ENCODE data around the gene CRHBP.
"Not testable (repeated sequence)": the region's sequence is repeated elsewhere in the genome, so short reads cannot be mapped to it uniquely, and the experiment has no call there.

Gene CRHBP

DNA sequence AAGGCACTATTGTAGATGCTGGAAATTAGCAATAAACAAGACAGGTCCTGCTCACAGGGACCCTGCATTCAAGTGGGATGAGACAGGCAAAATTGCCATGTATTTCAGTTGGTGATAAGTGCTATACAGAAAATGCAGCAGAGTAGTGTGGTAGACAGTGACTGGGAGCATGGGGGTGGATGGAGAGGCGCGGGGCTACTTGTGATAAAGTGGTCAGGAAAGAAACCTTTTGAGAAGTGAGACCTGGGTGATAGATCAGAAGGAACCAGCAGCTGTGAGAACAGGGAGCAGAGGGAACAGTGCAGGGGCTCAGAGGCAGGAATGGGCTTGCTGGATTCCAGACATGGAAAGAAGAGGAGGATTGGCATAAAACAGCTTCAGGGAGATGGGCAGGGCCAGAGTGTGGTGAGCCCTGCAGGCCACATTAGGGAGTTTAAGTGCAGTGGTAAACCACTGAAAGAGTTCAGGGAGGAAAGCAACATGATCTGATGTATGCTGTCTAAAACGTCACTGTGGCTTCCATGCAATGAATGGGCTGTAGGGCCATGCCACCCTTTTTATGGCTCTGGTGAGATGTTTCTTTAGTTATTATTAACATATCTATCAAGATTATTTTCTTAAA is 7.3 kb downstream of the CRHBP start:
- DNase-seq, result peak; percentile 29

DNA sequence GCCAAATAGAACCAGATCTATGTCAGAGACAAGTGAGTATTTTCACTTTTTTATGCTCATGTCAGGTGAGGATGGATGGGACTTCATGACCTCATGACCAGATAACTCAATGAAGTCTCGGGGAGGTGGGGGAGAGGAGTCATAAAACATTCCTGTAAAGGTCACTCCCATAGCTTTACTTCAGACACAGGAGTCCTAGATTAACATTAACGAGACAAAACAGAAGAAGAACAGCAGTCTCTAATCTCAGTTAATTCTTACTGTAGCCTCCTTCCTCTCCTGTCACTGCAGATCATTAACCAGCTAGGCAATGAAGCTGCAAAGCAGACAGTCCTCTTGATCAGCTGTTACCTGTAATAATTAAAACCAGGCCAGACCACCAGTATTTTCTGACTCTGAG is 11.2 kb downstream of the CRHBP start:
- DNase-seq, result no peak

DNA sequence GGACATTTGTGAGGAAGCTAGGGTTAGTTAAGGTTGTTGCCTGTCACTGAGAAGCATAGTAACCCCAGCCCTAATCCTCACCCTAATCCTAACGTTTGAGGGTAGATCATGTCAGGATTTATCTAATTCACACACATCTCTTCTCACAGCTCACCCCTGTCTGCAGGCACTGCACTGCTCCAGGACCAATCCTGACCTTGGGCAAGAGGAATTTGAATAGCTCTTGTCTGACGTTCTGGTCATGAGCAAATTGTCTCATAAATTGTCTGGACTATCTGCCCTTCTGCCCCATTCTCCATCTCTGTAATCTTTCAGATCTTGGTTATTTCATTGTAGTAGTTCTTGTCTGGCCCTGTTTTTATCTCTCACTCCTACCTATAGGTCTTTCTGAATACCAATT is 18.7 kb downstream of the CRHBP start:
- no peak for DNase-seq

DNA sequence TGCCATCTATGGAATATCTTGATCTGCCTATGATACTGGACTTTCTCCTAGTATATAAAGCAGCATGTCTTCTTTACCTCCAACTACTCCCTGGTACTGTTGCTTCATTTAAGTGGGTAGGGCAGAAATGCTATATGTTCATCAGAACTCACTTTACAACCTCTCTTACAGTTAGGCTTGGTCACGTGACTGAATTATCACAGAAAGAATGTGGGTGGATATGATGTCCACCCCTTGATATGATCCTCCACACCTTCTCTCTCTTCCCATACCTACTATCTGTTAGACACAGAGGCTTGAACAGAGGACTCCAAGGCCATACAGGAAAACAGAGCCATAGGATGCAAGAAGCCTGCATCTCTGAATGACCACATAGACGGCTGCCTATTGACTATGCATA is 19.8 kb downstream of the CRHBP start:
- DNase-seq, result no peak

DNA sequence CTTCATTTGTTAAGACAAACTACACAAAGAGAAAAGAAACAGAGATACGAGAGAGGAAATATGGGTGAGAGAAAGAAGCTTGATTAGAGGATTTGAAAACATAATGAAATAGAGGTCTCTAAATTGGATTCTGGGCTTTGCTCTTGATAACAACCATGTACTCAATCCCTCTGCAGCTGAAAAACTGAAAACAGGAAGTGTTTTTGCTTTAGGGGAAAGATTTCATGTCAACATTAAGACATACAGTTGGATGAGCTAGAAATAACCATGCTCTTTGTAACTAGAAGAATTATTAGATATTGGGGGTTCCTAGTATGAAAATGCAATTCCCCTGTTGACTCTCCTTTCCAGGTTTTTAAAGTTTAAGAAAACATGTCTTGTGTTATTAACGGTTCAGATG is 21.9 kb downstream of the CRHBP start:
- no peak for DNase-seq

DNA sequence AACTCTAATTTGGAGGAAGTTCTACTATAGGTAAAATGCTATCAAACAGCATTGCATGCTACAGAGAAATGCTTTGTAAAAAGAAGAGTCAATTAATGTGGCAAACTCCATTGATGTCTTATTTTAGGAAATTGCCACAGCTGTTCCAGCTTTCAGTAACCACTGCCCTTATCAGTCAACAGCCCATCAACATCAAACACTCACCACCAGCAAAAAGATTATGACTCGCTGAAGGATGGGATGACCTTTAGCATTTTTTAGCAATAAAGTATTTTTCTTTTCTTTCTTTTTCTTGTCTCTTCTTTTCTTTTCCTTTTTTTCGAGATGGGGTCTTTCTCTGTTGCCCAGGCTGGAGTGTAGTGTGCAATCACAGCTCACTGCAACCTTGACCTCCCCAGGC is 26.0 kb downstream of the CRHBP start:
- no peak for DNase-seq

DNA sequence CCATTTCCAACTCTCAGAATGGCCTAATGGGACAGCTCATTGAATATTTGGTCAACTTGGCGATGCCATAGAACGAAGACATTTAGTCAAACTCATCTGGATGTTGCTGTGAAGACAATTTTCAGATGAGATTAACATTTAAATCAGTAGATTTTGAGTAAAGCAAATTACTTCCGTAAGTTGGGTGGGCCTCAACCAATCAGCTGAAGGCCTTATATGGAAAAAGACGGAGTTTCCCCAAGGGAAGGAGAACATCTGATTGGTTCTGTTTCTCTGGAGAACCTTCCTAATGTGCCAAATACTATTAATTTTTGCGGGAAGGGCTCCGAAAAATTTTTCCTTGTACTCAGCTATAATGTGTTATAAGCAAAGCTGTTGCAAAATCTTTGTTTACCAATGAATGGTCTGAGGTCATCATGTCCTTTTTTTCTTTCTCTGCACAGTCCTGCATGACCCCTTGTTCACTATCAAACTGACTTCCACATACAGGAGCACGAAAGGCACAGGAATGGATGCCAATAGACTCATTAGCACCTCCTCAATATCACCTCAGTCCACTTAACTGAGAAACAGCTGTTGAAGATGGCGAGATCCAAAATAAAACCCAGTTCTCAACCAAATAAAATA is 27.8 kb downstream of the CRHBP start:
- DNase-seq, result no peak

DNA sequence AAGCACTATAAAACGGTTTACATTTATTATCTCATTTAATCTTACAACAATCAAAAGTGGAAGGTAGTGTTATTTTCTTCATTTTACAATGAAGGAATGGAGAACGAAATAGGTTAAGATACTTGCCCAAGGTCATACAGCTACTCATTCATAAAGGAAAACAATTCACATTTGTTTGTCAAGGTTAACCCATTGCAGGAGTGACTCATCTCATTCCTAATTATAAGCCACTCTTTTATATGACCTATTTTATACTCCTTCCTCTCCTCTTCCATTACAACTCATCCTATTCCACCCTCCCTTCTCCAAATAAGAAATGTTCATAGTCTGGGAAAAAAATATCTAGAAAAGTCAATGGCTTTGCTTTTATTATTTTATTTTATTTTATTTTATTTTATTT is 29.6 kb downstream of the CRHBP start:
- DNase-seq, result no peak

DNA sequence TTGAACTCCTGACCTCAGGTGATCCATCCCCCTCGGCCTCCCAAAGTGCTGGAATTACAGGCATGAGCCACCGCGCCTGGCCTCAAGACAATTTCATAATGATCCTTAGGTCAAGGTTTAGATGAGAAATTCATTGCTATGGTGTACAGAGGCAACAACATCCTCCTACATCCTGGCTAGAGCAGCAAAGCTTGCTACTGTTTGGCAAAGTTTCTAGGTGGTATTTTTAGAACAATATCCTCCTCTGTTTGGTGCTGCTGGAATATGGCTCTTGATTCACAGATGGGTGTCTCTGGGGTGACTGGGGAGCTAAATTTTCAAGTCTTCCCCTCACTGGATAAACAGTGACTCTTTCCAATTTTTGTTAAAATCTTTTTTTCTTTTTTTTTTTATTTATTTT is 30.6 kb downstream of the CRHBP start:
- DNase-seq, result no peak

DNA sequence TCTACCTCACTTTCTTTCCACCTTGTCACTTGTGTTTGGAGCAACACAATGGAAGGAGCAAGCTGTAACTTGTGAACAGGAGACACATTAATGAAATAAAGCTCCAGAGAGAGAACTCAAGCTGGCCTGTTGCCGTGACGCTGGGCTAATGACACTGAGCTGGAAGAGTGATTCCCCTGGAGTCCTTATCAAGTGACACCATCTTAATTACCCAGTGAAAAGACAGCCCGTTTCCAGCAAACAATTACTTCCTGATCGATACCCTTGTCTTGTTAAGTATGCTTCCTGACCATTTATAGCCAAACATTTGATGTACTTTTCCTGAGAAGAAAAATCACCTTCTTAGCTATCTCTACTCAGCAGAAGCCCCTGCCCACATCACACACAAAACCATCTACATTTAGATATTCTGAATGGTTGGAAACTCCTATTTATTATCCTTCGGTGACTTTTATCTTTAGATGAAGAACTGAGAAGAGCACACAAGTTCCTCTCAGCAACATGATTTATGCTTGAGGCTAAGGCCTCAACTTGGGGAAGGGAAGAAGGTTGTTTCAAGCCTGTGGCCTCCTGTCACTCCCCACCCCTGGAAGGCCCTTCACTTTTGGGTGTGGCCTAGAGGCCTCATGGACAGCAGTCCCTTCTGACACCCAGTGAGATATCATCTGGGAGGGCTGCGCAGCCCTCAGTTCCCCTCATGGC is 34.1 kb downstream of the CRHBP start:
- no peak for DNase-seq

DNA sequence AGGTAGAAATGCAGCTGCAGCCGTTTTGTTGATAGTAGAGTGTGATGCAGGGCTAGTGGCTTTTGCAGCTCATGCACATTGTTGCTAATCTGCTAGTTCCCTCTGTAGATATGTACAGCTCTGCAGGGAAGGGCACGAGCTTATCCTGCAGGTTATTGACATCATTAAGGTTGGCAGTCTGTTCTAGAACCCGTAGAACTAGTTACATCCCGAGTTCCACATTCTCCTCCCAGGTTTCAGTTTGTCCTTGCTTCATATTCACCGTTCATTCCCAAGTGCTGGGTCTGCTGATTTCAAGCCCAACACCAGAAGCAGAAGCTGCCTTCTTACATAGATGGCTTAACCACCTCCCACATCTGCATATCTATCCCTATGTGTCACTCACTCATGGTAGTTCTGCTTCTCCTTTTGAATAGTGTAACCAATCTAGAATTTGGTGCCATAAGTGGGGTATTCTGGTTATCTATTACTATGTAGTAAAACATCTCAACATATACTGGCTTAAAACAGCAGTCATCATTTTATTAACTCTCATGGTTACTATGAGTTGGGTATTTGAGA is 38.1 kb downstream of the CRHBP start:
- no peak for DNase-seq

DNA sequence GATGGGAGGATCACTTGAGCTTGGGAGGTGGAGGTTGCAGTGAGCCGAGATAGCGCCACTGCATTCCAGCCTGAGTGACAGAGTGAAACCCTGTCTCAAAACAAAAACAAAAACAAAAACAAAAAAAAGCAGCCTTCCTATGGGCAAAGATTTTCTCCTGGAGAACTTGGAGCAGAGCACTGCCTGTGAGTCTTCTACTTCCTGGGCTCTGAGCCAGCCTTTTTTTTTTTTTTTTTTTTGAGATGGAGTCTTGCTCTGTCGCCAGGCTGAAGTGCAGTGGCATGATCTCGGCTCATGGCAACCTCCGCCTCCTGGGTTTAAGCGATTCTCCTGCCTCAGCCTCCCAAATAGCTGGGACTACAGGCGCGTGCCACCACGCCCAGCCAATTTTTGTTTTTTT is 40.6 kb downstream of the CRHBP start:
- not testable (repeated sequence) for DNase-seq

DNA sequence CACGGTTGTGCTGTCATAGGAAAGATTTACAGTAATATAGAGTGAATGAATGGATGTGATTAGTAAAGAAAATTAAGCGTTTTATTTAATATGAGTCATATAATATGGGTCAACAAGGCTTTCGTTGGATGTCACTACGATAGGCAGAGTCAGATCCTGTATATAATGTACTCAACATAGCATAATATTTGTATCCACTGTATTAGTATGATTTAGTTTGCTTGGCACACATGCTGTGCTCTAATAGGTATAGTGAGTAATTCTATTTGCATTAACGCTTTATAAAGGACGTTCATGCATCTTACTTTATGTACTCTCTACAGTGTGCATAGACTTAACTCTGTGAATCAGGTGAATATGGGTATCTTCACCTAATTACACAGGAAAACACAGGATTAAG is 41.5 kb downstream of the CRHBP start:
- DNase-seq, result no peak

DNA sequence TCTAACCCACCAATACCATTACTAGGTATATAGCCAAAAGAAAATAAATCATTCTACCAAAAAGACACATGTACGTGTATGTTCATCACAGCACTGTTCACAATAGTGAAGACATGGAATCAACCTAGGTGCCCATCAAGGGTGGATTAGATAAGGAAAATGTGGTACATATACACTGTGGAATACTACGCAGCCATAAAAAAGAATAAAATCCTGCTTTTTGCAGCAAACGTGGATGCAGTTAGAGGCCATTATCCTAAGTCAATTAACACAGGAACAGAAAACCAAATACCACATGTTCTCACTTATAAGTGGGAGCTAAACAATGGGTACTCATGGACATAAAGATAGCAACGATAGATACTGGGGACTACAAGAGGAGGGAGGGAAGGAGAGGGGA is 45.4 kb downstream of the CRHBP start:
- not testable (repeated sequence) for DNase-seq

DNA sequence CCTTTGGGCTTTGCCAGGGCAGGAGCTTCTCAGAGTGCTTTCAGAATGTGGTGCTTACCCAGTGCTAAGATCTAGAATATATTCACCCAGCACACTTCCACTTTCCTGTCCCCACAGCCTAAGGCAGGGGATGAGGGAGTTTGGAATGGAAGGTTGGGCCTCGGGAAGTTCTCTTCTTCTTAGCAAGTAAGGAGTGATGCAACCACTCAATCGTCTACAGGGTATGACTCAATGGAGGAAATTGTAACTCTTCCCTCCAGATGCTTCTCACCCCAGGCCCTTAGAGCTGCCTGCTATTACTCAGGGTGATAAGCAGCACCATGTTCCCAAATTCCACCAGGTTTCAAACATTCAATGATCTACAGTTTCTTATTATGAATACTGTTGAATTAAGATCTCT is 46.6 kb downstream of the CRHBP start:
- no peak for DNase-seq

DNA sequence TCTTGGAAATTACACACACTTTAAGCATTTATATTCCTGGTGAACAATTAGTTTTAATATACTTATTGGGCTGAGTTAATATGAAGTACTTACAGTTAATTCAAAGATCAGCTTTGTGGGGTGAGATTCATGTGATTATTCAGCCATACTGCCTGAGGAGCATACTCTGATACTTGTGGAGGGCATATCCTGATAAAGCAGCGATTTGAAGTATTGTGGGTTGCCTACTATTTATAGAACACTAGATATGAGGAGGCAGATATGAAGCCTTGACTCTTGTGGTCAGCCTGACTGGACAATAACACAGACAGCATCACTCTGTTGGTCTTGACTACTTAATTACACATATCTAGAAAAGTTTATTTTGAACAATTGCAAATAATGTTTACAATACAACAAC is 50.4 kb downstream of the CRHBP start:
- DNase-seq, result no peak

DNA sequence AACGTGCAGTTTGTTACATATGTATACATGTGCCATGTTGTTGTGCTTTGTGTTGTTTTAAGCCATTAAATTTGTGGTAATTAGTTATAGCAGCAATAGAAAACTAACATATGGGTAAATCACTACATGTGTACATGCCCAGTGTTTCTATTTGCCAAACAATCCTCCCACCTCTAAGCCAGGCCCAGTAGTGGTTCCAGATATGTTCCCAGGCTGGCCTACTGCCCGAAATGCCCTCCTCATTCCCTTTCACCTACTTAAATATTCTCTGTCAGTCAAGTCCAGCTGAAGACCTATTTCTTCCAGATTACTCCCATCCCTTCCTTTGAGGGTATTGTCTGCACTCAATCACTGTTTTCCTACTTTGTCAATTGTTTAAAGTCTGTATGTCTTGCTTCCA is 53.3 kb downstream of the CRHBP start:
- no peak for DNase-seq

DNA sequence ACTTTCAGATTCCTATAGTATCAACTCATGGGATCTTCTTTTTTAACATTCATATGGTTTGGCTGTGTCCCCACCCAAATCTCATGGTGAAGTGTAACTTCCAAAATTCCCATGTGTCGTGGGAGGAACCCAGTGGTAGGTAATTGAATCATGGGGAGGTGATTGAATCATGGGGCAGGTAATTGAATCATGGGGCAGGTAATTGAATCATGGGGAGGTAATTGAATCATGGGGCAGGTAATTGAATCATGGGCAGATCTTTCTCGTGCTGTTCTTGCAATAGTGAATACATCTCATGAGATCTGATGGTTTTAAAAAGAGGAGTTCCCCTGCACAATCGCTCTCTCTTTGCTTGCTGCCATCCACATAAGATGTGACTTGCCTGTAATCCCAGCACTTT is 55.6 kb downstream of the CRHBP start:
- DNase-seq, result no peak

DNA sequence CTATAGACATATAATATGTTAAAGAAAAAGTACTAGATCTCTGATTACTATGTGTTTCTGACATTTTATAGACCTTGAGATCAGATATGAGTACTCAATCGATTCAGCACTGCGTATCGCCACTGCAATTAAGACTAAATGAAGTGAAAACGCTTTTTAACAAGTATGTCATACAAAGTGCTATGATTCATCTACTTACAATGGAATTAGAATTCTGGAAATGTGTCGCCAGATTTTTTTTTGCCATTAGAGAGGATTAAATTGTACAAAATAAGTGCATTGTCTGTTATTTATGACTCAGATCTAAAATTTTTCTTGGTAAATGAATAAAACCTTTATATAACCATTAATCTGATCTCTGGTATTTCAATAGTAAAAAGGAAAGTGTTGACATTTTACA is 57.4 kb downstream of the CRHBP start:
- DNase-seq, result no peak

DNA sequence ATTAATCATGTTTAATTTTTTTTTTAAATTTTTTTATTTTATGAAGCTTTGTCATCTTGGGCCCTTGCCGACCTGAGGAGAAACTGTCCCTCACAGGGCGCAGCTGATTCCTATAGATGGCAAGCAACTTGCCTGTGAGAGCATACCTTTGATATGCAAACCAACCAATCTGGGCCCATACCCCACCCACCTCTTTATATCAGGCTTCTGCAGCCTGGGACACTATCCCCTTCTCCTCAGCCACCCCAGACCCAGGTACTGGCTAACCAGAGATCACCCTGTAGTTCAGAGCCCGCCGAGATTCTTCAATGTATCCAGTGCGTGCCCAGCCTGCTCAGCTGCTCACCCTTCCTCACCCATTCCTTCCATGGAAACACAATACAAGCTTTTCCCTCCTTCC is 58.7 kb downstream of the CRHBP start:
- no peak for DNase-seq

DNA sequence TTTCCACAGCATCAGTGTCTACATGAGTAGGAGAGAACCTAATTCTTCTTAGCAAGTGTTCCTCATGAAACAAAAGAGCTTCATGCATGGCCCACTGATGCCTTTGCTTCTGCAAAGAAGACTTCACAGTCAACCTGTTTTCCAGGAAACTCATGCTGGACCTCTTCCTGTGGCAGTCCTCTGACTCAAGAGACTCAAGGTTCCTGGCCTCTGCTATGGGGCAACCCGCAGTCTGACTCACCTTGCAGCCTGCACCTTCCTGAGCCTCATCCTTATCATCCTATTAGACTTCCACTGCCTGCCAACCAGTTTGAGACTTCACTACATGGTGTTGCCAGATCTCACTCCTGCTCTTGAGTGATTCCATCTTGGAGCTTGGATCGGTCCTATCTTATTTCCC is 59.8 kb downstream of the CRHBP start:
- DNase-seq, result no peak

DNA sequence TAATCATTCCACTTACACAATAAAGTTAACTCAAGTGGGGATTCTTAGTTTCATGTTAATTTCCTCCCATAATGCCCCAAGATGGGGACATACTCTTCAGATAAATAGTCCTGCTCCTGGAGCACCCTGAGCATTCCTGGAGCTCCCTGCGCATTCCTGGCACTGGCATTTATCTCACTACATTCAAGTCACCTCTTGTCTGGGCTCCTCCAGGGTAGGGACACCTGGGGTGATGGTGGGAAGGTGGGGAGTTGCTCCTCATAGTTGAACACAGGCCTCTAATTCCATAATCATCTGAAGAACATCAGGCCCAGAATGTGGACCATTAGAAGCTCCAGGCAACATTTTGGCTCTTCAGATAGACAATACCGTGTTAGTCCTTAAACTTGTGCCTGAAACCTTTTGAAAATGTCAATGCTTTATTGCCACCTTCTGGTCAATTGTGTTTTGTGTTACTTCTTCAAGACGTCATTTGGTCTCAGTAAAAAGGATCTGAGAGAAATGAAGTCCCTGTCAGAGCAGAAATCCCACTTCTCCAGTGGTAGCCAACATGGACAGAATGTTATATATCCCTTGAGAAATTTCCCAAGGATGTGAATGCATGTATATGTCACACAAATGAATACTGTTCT is 63.2 kb downstream of the CRHBP start:
- no peak for DNase-seq

DNA sequence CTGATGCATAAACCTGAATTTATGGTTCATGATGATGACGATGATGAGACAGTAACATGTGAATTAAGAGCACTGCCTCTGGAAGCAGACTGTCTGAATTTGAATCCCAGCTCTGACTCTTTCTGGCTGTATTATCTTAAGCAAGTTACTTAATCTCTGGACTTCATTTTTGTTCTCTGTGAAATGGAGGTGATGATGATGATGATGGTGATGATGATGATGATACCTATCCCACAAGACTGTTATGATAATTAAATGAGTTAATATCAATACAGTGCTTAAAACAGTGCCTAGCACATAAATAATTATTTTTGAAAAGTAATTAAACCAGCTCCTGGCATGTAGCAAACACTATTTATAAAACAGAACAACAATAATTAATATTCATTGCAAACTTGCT is 64.1 kb downstream of the CRHBP start:
- no peak for DNase-seq

DNA sequence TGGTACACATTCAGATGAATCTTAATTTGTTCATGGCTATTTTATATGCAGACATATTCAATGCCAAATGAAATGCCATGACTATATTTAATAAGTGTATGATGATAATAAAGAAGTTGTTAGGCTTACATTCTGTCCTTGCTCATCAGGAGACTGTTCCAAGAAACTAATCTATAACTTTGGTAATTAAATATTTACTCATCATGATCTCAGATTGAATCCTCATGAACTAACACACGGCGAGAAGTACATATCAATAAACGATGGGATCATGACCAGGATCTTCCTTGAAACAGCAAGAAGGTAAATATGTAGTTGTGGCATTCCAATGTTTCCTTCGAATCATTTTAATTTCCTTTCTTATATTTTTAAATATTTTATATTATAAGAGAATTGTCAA is 64.8 kb downstream of the CRHBP start:
- DNase-seq, result no peak

All from right hindlimb (tissue), 1 donor.